Mucosa of descending colon (tissue), 3 donors: ENCODE results near the gene CD68. TPM values are rescaled to one million over a fixed set of nuclear protein-coding genes. Genes with fewer than 3 reads are reported as not detected.
"Not testable (repeated sequence)": the region's sequence is repeated elsewhere in the genome, so short reads cannot be mapped to it uniquely, and the experiment has no call there.

ENCODE experiments used
- ATAC-seq: fragments of 200-7000 bp; cut with Tn5 transposase; one replicate; pipeline ENCODE4 v1.9.1; 2020; ENCODE audit warnings: mild to moderate bottlenecking, moderate library complexity
- DNase-seq, 3 donors: peaks; one replicate each; pipeline ENCODE4 v3.0.0-alpha.2; 2020
- H3K36me3 ChIP-seq: fragments of 200-600 bp; one replicate; pipeline ENCODE4 v1.8.0; 2021; ENCODE audit warnings: low read depth, mild to moderate bottlenecking
- H3K4me1 ChIP-seq: fragments of 200-600 bp; one replicate; pipeline ENCODE4 v1.8.0; 2021; ENCODE audit warnings: low read depth, mild to moderate bottlenecking
- H3K4me3 ChIP-seq: fragments of 200-600 bp; one replicate; pipeline ENCODE4 v1.8.0; 2021; ENCODE audit warnings: mild to moderate bottlenecking
- H3K9me3 ChIP-seq: fragments of 200-600 bp; one replicate; pipeline ENCODE4 v1.8.0; 2021; ENCODE audit warnings: mild to moderate bottlenecking
- intact Hi-C, 2 donors: fragments of 100-400 bp; cut with DNase I in 1 of 2; cut with micrococcal nuclease in 1 of 2; formaldehyde crosslinking; loops; one replicate each; pipeline versions ENCODE4 v1.11.0 to v1.11.1; 2022; cut with DNase I, micrococcal nuclease
- total RNA-seq, 3 donors: library from RNA; stranded (reverse); fragmentation: NEBNext Ultra II Directional in 2 of 3; extraction: Animal tissue kit (Norgen Biotek cat#: 25700) in 2 of 3; gene quantifications; one replicate each; pipeline versions ENCODE4 v1.2.1 to v1.2.4, GENCODE V29; 2021 to 2023
- TF ChIP-seq, protein P1 (sequence below): fragments of 200-600 bp; IDR thresholded peaks from one replicate; pipeline ENCODE4 v1.8.0; 2022; ENCODE audit warnings: antibody characterized with exemption, mild to moderate bottlenecking
- donor health status: DM: no; HTN: no; CAD: no; lungs with moderate emphysema.
- donor health status: DM: no; HTN: no; CAD: no.
- donor health status: DM: no; HTN: yes; CAD: no.

The CD68 gene
- total RNA-seq, 3 donors from 2014 or later = 41.4 to 91.9 (median 50.7) TPM

DNA sequence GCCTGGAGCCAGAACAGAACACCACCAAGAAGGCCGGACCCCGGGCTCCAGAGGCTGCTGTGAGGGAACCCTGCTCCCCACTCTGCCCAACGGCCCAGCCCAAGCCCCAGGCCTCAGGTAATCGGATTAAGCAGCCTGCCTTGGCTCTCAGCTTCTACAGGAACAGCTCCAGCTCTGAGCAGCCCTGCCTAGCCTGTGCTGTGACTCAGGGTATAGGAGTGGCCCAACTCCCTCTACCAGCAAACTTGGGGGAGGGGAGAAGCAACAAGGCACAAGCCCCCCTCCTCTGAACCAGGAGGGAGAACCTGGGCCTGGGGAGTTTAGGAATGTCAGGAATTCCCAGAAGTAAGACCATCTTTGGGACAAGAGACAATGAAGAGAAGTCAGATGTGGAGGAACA, 11.3 kb downstream of the CD68 start:
- TF ChIP-seq, protein P1, sequence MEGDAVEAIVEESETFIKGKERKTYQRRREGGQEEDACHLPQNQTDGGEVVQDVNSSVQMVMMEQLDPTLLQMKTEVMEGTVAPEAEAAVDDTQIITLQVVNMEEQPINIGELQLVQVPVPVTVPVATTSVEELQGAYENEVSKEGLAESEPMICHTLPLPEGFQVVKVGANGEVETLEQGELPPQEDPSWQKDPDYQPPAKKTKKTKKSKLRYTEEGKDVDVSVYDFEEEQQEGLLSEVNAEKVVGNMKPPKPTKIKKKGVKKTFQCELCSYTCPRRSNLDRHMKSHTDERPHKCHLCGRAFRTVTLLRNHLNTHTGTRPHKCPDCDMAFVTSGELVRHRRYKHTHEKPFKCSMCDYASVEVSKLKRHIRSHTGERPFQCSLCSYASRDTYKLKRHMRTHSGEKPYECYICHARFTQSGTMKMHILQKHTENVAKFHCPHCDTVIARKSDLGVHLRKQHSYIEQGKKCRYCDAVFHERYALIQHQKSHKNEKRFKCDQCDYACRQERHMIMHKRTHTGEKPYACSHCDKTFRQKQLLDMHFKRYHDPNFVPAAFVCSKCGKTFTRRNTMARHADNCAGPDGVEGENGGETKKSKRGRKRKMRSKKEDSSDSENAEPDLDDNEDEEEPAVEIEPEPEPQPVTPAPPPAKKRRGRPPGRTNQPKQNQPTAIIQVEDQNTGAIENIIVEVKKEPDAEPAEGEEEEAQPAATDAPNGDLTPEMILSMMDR = no peak
- H3K9me3 ChIP-seq = no peaks in the 10 kb centered on the region
- DNase-seq (no peak), ATAC-seq (no peak)
- H3K4me1 ChIP-seq = peaks cover 4% of the 10 kb centered on the region
- peaks cover 18% of the 10 kb centered on the region for H3K36me3 ChIP-seq
- intact Hi-C loops = no loop called here
- no peak overlapping the region for H3K4me3 ChIP-seq

DNA sequence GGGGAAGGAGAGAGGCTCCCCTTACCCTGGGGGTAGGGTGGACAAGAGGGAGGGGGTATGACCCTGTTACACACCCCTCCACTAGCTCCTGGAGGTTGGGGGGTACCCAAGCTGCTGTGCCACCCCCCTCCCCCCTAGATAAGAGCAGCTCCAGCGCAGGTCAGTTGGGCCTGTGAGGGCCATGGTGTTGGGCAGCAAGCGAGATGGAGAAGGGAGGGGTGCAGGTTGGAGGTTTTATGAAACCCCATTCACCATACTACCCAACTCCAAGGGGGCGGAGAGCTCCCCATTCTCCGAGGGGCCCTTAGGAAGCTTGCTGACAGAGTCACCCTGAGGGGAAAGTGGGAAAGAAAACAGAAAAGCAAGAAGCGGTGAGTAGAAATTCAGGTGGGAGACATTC, 12.2 kb downstream of the CD68 start:
- H3K9me3 ChIP-seq = no peaks in the 10 kb centered on the region
- TF ChIP-seq, protein P1 = no peak
- DNase-seq (no peak), ATAC-seq (no peak)
- H3K4me1 ChIP-seq = peaks cover 4% of the 10 kb centered on the region
- intact Hi-C loops = no loop called here
- H3K4me3 ChIP-seq = no peak overlapping the region
- peaks cover 20% of the 10 kb centered on the region for H3K36me3 ChIP-seq

DNA sequence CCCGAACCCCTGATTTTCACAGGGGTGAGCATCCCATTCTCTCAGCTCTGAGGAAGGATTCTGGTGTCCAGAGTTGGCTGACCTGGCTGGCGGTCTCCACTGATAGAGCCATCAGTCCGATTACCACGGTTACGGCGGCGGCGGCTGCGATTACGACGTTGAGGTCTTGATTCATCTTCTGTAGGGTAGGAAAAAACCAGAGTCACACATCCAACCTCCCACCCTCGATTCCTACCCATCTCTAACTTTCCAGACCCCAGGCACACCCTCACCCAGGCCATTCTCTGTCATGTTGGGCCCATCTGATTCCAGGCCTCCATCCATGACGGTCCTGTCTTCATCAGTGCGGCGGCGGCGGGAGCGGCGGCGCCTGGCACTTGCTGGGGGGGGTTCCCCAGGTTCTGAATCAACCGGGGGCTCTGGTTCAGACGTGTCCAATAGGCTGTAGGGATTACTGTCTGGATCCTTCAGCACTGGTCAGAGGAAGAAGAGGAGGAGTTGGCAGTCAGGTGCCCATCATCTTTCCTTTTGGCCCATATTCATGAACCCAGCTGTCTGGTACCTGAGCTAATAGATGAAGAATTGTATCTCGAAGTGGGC, 13.1 kb downstream of the CD68 start:
- H3K4me1 ChIP-seq = peaks cover 4% of the 10 kb centered on the region
- intact Hi-C loops = no loop called here
- TF ChIP-seq, protein P1 = no peak

DNA sequence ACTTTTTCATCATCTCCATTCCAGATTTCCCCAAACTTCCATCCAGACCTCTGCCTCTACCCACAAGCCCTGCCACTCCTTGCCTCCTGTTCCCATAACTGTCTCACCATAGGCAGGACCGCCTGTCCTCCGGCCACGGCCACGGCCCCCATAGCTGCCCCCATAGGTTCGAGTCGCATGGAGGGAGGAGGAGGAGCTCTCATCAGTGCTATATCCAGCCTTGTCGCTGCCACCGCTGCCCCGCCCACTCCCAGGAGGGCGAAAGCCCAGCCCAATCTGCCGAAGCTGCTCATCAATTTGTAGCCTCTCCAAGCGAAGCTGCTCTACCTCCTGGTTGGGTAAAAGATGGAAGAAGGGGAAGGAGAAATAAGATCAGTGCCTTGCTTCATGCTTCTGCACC, 13.9 kb downstream of the CD68 start:
- Histone ChIP-seq H3K4me3 (no peak overlapping the region), H3K4me1 (peaks cover 4% of the 10 kb centered on the region), H3K9me3 (no peaks in the 10 kb centered on the region), H3K36me3 (peaks cover 20% of the 10 kb centered on the region)
- DNase-seq = no peak
- intact Hi-C loops = no loop called here
- no peak for ATAC-seq
- TF ChIP-seq, protein P1 = no peak

More for the DNA sequence above, 13.1 kb downstream of the CD68 start:
- H3K4me3 ChIP-seq = no peak overlapping the region
- ATAC-seq (no peak), DNase-seq (no peak)
- no peaks in the 10 kb centered on the region for H3K9me3 ChIP-seq
- peaks cover 20% of the 10 kb centered on the region for H3K36me3 ChIP-seq

DNA sequence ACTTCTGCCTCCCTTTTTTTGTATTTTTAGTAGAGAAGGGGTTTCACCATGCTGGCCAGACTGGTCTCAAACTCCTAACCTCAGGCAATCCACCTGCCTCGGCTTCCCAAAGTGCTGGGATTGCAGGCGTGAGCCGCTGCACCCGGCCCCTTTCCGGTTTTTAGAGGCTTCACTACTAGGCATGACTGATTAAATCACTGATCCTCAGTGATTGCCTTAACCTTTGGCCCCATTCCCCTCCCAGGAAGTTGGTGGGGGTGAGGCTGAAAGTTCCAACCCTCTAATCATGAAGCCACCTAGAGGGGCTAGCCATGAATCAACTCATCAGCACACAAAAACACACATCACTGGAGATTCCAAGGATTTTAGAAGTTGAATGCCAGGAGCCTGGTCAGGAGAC, 18.1 kb downstream of the CD68 start:
- intact Hi-C loops, DNase-seq, H3K4me3 ChIP-seq, H3K4me1 ChIP-seq, H3K9me3 ChIP-seq: not testable (repeated sequence)
- ATAC-seq = peak; percentile 83
- peaks cover 20% of the 10 kb centered on the region for H3K36me3 ChIP-seq

DNA sequence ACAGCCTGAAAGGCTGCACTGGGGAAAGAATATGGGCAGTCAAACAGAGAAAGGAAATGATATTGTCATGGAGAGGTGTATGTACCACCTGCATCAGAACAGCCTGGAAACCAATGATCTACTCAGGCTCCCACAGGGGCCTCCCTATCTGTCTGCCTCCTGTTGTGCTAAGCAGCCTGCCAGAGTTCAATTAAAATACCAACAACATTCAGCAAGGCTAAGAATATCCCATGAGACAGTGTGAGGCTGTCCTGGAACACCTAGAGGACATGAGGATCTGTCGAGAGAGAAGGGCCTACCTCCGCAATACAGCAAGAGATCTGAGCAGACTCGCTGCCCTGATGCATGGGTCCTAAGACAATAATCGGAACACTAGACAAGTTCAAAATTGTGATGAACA, 26.8 kb downstream of the CD68 start:
- TF ChIP-seq, protein P1 = no peak
- no peaks in the 10 kb centered on the region for H3K9me3 ChIP-seq
- ATAC-seq (no peak), DNase-seq (no peak)
- H3K36me3 ChIP-seq = peaks cover 6% of the 10 kb centered on the region
- no peak overlapping the region for H3K4me3 ChIP-seq
- H3K4me1 ChIP-seq = no peaks in the 10 kb centered on the region
- intact Hi-C loops = no loop called here
